GM18502 (cell line): ENCODE results near the gene PXYLP1.
"Not testable (repeated sequence)": the region's sequence is repeated elsewhere in the genome, so short reads cannot be mapped to it uniquely, and the experiment has no call there.

Source experiments
- ATAC-seq: cut with Tn5 transposase; IDR thresholded peaks from one replicate; pipeline ENCODE4 v1.9.1; 2021; ENCODE audit warnings: mild to moderate bottlenecking; ENCODE audit not compliant: unreplicated experiment, poor library complexity

The PXYLP1 gene

GRCh38 chr3:141289228-141289772 is 57.7 kb downstream of the PXYLP1 start:
- no peak for ATAC-seq

- ATAC-seq = no peak
These were observed 60.1 kb downstream of the PXYLP1 start for GRCh38 chr3:141291559-141292355.

GRCh38 chr3:141292356-141293058 is 60.9 kb downstream of the PXYLP1 start:
- ATAC-seq = no peak

- no peak for ATAC-seq
These were observed 62.7 kb downstream of the PXYLP1 start for GRCh38 chr3:141294301-141294700.

GRCh38 chr3:141294848-141295247 is 63.2 kb downstream of the PXYLP1 start:
- ATAC-seq = no peak

GRCh38 chr3:141300426-141300825 is 68.8 kb downstream of the PXYLP1 start:
- ATAC-seq = not testable (repeated sequence)

GRCh38 chr3:141302364-141303141 is 70.9 kb downstream of the PXYLP1 start:
- no peak for ATAC-seq

- ATAC-seq = peak; percentile 75
These were observed 72.0 kb downstream of the PXYLP1 start for GRCh38 chr3:141303481-141304223.

GRCh38 chr3:141305436-141305835 is 73.8 kb downstream of the PXYLP1 start:
- no peak for ATAC-seq

- no peak for ATAC-seq
These were observed 74.7 kb downstream of the PXYLP1 start for GRCh38 chr3:141306276-141306675.

GRCh38 chr3:141306922-141307321 is 75.3 kb downstream of the PXYLP1 start:
- ATAC-seq = no peak

- ATAC-seq = no peak
These were observed 75.9 kb downstream of the PXYLP1 start for GRCh38 chr3:141307351-141308059.

GRCh38 chr3:141308588-141309218 is 77.1 kb downstream of the PXYLP1 start:
- no peak for ATAC-seq

- no peak for ATAC-seq
These were observed 79.5 kb downstream of the PXYLP1 start for GRCh38 chr3:141311170-141311495.

- peak; percentile 97 for ATAC-seq
These were observed 80.1 kb downstream of the PXYLP1 start for GRCh38 chr3:141311496-141312353.

GRCh38 chr3:141312354-141313092 is 80.9 kb downstream of the PXYLP1 start:
- ATAC-seq = no peak

- no peak for ATAC-seq
These were observed 81.6 kb downstream of the PXYLP1 start for GRCh38 chr3:141313093-141313683.
